Measurements from ENCODE around the gene METTL8. TPM values are rescaled to one million over a fixed set of nuclear protein-coding genes. Genes with fewer than 3 reads are reported as not detected.
"Not testable (repeated sequence)": the region's sequence is repeated elsewhere in the genome, so short reads cannot be mapped to it uniquely, and the experiment has no call there.

The METTL8 gene
- total and polyA plus RNA-seq, 3 donors from 2014 or later, result 21.7 to 34.3 (median 24.3) TPM

- H3K27me3 ChIP-seq, result no peaks in the 10 kb centered on the region
- no peaks in the 10 kb centered on the region for H3K36me3 ChIP-seq (ENCODE audit: low read depth, missing control alignments)
- TF ChIP-seq CTCF (IDR thresholded peaks at IDR 0.05) (no peak), POLR2A (IDR thresholded peaks at IDR 0.05) (no peak)
- intact Hi-C loops (cut with DNase I; ENCODE audit: low total_unique reads), result no loop called here
- no peak for DNase-seq
- WGBS, 2 donors, result 99 to 100% methylated on average over 7 of the region's 9 CpGs
- no peaks in the 10 kb centered on the region for H3K9me3 ChIP-seq
- no peak overlapping the region for H3K27ac ChIP-seq
- H3K4me1 ChIP-seq, result peaks cover 10% of the 10 kb centered on the region
- no peak overlapping the region for H3K4me3 ChIP-seq
Measured at GRCh38 chr2:171431677-171432167, 2.1 kb downstream of the METTL8 start.

- 96 to 97% methylated on average over 7 of the region's 7 CpGs for WGBS, 2 donors
- no peak for DNase-seq
- Histone ChIP-seq H3K9me3 (no peaks in the 10 kb centered on the region), H3K27me3 (no peaks in the 10 kb centered on the region), H3K36me3 (ENCODE audit: low read depth, missing control alignments) (no peaks in the 10 kb centered on the region), H3K4me3 (no peak overlapping the region), H3K4me1 (peaks cover 10% of the 10 kb centered on the region), H3K27ac (no peak overlapping the region)
- intact Hi-C loops (cut with DNase I; ENCODE audit: low total_unique reads), result no loop called here
- TF ChIP-seq CTCF (IDR thresholded peaks at IDR 0.05) (no peak), POLR2A (IDR thresholded peaks at IDR 0.05) (no peak)
Measured at GRCh38 chr2:171430516-171431410, 3.0 kb downstream of the METTL8 start.

DNA sequence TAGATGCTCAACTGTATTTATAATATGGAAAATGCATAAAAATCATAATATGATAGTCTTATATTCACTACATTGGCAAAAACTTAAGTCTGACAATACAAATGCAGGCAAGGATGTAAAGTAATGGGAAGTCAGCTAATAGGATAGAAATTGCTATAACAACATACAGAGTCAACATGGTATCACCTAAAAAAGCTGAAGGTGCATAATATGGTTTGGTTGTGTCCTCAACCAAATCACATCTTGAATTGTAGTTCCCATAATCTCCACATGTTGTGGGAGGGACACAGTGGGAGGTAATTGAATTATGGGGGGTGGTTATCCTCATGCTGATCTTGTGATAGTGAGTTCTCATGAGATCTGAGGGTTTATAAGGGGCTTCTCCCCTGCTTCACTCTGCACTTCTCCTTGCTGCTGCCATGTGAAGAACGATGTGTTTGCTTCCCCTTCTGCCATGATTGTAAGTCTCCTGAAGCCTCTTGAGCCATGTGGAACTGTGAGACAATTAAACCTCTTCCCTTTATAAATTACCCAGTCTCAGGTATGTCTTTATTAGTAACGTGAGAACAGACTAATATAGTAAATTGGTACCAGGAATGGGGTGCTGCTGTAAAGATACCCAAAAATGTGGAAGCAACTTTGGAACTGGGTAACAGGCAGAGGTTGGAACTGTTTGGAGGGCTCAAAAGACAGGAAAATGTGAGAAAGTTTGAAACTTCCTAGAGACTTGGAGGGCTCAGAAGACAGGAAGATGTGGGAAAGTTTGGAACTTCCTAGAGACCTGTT lies 10.9 kb downstream of the METTL8 start:
- H3K27ac ChIP-seq; intact Hi-C loops (cut with DNase I; ENCODE audit: low total_unique reads); H3K36me3 ChIP-seq (ENCODE audit: low read depth, missing control alignments); H3K4me3 ChIP-seq; H3K9me3 ChIP-seq; DNase-seq; H3K4me1 ChIP-seq; H3K27me3 ChIP-seq: not testable (repeated sequence)
- 94 to 96% methylated on average over 2 of the region's 2 CpGs for WGBS, 2 donors

- Histone ChIP-seq H3K4me1 (no peaks in the 10 kb centered on the region), H3K36me3 (ENCODE audit: low read depth, missing control alignments) (no peaks in the 10 kb centered on the region), H3K9me3 (no peaks in the 10 kb centered on the region), H3K27ac (no peak overlapping the region), H3K27me3 (no peaks in the 10 kb centered on the region), H3K4me3 (no peak overlapping the region)
- intact Hi-C loops (cut with DNase I; ENCODE audit: low total_unique reads), result no loop called here
- TF ChIP-seq POLR2A (IDR thresholded peaks at IDR 0.05) (no peak), CTCF (IDR thresholded peaks at IDR 0.05) (no peak)
- 82 to 89% methylated on average over 3 of the region's 3 CpGs for WGBS, 2 donors
- DNase-seq, result no peak
Measured at GRCh38 chr2:171420728-171421563, 12.8 kb downstream of the METTL8 start.
